OCI-LY3 (cell line): Measurements from ENCODE around the gene ZACN.

Experiments used
- H2AFZ ChIP-seq: fragments of 200-600, 300-600 bp; shearing (Covaris generic); 2 replicates; pipeline ENCODE4 v1.6.0; 2014; ENCODE audit warnings: antibody characterized with exemption, low read depth, low read length
- H3K27ac ChIP-seq: fragments of 200-600, 300-600 bp; sonication (generic); 2 replicates; pipeline ENCODE4 v1.5.1; 2014; ENCODE audit warnings: mild to moderate bottlenecking, low read length, moderate library complexity, mixed read lengths
- H3K27me3 ChIP-seq: fragments of 200-600, 300-600 bp; sonication (generic); 2 replicates; pipeline ENCODE4 v1.6.1; 2014; ENCODE audit warnings: low read depth, low read length, mixed read lengths
- H3K36me3 ChIP-seq: fragments of 200-600, 300-600 bp; sonication (generic); replicated peaks from 2 replicates; pipeline ENCODE3; 2014; ENCODE audit warnings: low read depth, low read length, mixed read lengths
- H3K4me1 ChIP-seq: fragments of 300-600, 200-600 bp; sonication (generic); 2 replicates; pipeline ENCODE4 v1.6.1; 2014; ENCODE audit warnings: low read length, mixed read lengths
- H3K4me2 ChIP-seq: fragments of 200-600, 300-600 bp; sonication (generic); 2 replicates; pipeline ENCODE4 v1.6.1; 2014; ENCODE audit warnings: low read length, mixed read lengths
- H3K4me3 ChIP-seq: fragments of 300-600, 200-600 bp; sonication (generic); 2 replicates; pipeline ENCODE4 v1.5.1; 2014; ENCODE audit warnings: antibody characterized with exemption, mild to moderate bottlenecking, low read length, moderate library complexity
- H3K79me2 ChIP-seq: fragments of 300-600, 200-600 bp; shearing (Covaris generic); 2 replicates; pipeline ENCODE4 v1.6.1; 2014; ENCODE audit warnings: mild to moderate bottlenecking, low read length, mixed read lengths
- H3K9ac ChIP-seq: fragments of 300-600, 200-600 bp; shearing (Covaris generic); 2 replicates; pipeline ENCODE4 v1.6.0; 2014; ENCODE audit warnings: mild to moderate bottlenecking, low read length, moderate library complexity
- H3K9me3 ChIP-seq: fragments of 200-600, 300-600 bp; shearing (Covaris generic); 2 replicates; pipeline ENCODE4 v1.6.1; 2014; ENCODE audit warnings: low read length, mixed read lengths; ENCODE audit not compliant: insufficient read depth
- H4K20me1 ChIP-seq: fragments of 200-600, 300-600 bp; sonication (generic); 2 replicates; pipeline ENCODE4 v1.6.1; 2016; ENCODE audit warnings: low read length, mixed read lengths; ENCODE audit not compliant: insufficient read depth
- EZH2phosphoT487 ChIP-seq: fragments of 200-600 bp; shearing (Covaris generic); IDR thresholded peaks from 2 replicates; pipeline ENCODE4 v1.6.1; 2018; ENCODE audit warnings: antibody characterized with exemption, mixed run types, low read depth
- TF ChIP-seq, protein P1 (sequence below): fragments of 200-600, 300-600 bp; sonication (generic); IDR thresholded peaks from 2 replicates; pipeline ENCODE4 v1.5.1; 2014; ENCODE audit warnings: antibody characterized with exemption, low read length, low read depth

ZACN gene

DNA sequence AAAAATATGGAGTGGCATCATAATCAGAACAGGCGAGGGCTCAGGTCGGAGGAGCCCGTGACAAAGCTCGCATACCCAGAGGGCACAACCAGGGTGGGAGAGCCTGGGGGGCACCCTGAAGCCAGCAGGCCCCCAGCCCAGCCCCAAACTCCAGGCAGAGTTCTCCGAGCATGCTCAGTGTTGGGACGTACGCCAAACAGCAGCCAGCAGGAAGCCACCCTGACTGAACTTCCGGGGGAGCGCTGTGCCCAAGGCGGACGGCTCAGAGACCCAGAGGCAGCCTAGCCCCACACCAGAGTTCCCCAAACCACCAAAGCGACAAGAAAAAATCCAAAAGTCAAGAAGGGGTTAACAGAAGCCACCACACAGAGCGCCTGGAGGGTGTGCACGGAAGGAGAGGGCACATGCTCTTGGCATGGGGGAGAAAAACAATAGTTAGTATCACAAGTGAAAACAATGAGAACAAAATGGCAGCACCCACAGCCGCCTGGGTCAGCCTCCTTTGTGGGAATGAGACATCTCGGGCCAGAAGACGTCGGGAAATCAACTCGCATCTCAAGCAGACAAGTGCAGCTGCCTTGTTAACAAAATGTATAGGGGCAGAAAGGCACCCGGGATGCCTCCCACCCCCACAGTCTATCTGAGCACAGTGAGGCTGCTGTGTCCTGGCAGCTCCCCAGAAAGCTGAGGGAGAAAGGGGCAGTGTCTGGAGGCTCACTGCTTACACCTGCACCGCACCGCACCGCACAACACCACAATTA, 12.7 kb downstream of the ZACN start:
- Histone ChIP-seq H2AFZ (no peak overlapping the region), H3K79me2 (no peaks in the 10 kb centered on the region), H3K9me3 (no peaks in the 10 kb centered on the region), H3K27ac (no peak overlapping the region), H3K4me2 (no peak overlapping the region), H4K20me1 (no peaks in the 10 kb centered on the region), H3K9ac (no peak overlapping the region), H3K36me3 (peaks cover 23% of the 10 kb centered on the region), H3K4me3 (no peak overlapping the region), H3K27me3 (no peaks in the 10 kb centered on the region), H3K4me1 (no peaks in the 10 kb centered on the region)
- no peak for TF ChIP-seq EZH2phosphoT487
- TF ChIP-seq, protein P1, sequence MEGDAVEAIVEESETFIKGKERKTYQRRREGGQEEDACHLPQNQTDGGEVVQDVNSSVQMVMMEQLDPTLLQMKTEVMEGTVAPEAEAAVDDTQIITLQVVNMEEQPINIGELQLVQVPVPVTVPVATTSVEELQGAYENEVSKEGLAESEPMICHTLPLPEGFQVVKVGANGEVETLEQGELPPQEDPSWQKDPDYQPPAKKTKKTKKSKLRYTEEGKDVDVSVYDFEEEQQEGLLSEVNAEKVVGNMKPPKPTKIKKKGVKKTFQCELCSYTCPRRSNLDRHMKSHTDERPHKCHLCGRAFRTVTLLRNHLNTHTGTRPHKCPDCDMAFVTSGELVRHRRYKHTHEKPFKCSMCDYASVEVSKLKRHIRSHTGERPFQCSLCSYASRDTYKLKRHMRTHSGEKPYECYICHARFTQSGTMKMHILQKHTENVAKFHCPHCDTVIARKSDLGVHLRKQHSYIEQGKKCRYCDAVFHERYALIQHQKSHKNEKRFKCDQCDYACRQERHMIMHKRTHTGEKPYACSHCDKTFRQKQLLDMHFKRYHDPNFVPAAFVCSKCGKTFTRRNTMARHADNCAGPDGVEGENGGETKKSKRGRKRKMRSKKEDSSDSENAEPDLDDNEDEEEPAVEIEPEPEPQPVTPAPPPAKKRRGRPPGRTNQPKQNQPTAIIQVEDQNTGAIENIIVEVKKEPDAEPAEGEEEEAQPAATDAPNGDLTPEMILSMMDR: no peak

DNA sequence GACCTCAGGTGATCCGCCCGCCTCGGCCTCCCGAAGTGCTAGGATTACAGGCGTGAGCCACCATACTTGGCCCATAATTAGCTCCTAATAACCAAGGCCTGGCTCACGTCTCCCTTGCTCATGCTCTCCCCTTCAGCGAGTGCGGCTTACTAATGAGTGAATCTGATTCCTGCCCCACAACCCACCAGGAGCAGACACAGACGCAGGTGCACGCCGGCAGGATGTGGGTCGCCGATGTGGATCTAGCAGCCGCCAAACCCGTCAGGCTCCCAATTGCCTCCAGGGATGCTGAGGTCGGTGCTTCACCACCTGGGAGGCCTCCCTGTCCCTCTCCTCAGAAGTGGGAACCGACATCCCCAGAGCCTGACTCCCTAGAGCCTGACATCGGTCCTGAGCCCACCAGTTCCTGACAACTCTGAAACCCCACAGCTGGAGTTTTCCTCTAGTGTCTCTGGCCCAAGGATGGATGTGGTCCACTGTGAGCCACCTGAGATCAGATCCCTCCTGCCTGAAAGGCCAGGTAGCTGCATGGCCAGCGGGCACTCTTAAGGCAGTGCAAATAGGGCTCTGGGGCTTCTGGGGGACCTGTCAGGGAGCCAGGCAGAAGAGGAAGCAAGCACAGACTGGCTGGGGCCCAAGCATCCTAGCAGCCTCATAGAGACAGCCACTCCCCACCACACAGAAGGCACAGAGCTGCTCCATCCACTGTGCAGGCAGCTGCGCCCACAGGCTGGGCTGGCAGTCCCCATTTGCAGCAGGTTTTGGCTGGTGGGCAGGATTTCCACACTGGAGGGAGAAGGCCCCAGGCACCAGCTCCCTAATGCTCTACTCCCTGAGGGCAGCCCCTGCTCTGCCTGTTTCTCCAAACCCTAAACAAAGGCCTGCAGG, 13.8 kb downstream of the ZACN start:
- Histone ChIP-seq H2AFZ (no peak overlapping the region), H3K9ac (no peak overlapping the region), H3K27me3 (no peaks in the 10 kb centered on the region), H3K4me2 (no peak overlapping the region), H3K4me1 (no peaks in the 10 kb centered on the region), H3K27ac (no peak overlapping the region), H3K4me3 (no peak overlapping the region), H3K79me2 (no peaks in the 10 kb centered on the region), H3K9me3 (no peaks in the 10 kb centered on the region), H4K20me1 (no peaks in the 10 kb centered on the region), H3K36me3 (peaks cover 29% of the 10 kb centered on the region)
- no peak for TF ChIP-seq EZH2phosphoT487
- TF ChIP-seq, protein P1: no peak

DNA sequence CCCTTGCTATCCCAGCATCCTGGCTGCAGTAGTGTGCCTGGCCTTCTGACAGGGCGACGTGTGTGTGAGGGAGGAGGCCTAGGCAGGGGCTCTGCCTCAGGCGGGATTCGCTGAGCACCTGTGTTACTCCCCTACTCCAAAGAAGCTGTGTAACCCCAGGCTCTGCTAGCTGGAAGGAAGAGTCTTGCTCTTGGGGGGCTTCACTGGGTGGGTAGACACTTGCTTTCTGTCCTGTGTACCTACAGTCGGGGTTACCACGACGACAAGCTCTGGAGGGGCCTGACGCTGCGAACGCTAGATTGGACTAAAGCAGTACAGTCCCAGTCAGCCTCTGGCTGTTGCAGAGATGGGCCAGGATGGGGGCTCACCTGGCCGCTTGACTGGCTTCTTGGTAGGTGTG, 15.1 kb downstream of the ZACN start:
- Histone ChIP-seq H2AFZ (no peak overlapping the region), H3K9me3 (no peaks in the 10 kb centered on the region), H3K79me2 (no peaks in the 10 kb centered on the region), H3K36me3 (peaks cover 30% of the 10 kb centered on the region), H3K4me2 (no peak overlapping the region), H3K9ac (no peak overlapping the region), H3K4me1 (no peaks in the 10 kb centered on the region), H3K4me3 (no peak overlapping the region), H4K20me1 (no peaks in the 10 kb centered on the region), H3K27me3 (no peaks in the 10 kb centered on the region), H3K27ac (no peak overlapping the region)
- TF ChIP-seq, protein P1: no peak
- TF ChIP-seq EZH2phosphoT487: no peak

DNA sequence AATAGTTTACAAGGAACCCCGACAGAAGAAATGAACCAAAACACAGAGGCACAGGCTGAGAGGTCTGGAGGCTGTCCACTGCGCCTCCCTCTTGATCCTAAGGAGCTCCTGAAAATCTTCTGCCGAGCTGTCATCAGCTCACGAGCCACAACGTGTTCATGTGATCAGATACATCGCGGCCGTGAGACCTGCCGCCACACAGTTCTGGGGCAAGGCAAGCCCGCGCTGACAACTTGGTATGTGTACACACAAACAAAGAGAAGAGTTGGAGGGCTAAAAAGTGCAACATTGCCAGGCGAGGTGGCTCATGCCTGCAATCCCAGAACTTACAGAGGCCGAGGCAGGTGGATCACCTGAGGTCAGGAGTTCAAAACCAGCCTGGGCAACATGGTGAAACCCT, 17.0 kb downstream of the ZACN start:
- no peaks in the 10 kb centered on the region for H3K4me1 ChIP-seq
- peaks cover 32% of the 10 kb centered on the region for H3K36me3 ChIP-seq
- no peaks in the 10 kb centered on the region for H3K79me2 ChIP-seq
- H2AFZ ChIP-seq: no peak overlapping the region
- no peak overlapping the region for H3K4me2 ChIP-seq
- no peaks in the 10 kb centered on the region for H3K27me3 ChIP-seq
- no peaks in the 10 kb centered on the region for H4K20me1 ChIP-seq
- no peak for TF ChIP-seq EZH2phosphoT487
- TF ChIP-seq, protein P1: no peak
- H3K9me3 ChIP-seq: no peaks in the 10 kb centered on the region
- no peak overlapping the region for H3K9ac ChIP-seq
- no peak overlapping the region for H3K27ac ChIP-seq
- no peak overlapping the region for H3K4me3 ChIP-seq
